ENCODE data around the gene ANKRD33B. TPM values are rescaled to one million over a fixed set of nuclear protein-coding genes. Genes with fewer than 3 reads are reported as not detected.

ANKRD33B gene
- total and polyA plus RNA-seq, 2 of the 13 experiments (the other 11 are each of a cell fraction or from before 2014, with no cell fraction given): 0.02 TPM; not detected in 1

- Histone ChIP-seq H3K9me3 (ENCODE audit: low read length) (no peaks in the 10 kb centered on the region), H3K79me2 (ENCODE audit: insufficient read depth, low read length) (peaks cover 4% of the 10 kb centered on the region), H3K36me3 (replicated peaks in 1 of 2; ENCODE audit: control insufficient read depth in 1 of 2, insufficient read depth in 2 of 2, low read length in 2 of 2) (peaks cover 19 to 57% of the 10 kb centered on the region in 2 experiments; a peak in 4 of 5 replicates), H3K27ac (ENCODE audit: extremely low read length, insufficient read depth, low read length) (no peak overlapping the region), H3K9ac (ENCODE audit: insufficient read depth, low read depth, low read length) (no peak overlapping the region), H3K4me3 (replicated peaks in 1 of 3; ENCODE audit: insufficient read depth in 1 of 3, low read depth in 2 of 3, low read length in 3 of 3) (no peak overlapping the region), H3K4me2 (ENCODE audit: low read depth, low read length) (no peak overlapping the region), H2AFZ (ENCODE audit: low read length) (no peak overlapping the region), H4K20me1 (ENCODE audit: insufficient read depth, low read length) (peaks cover 24% of the 10 kb centered on the region), H3K27me3 (ENCODE audit: control insufficient read depth in 1 of 2, insufficient read depth in 2 of 2, low read length in 2 of 2) (no peaks in the 10 kb centered on the region), H3K4me1 (ENCODE audit: insufficient read depth, low read length) (no peaks in the 10 kb centered on the region)
- DNase-seq (ENCODE audit: low spot score) (no peak), FAIRE-seq (no peak), ATAC-seq (no peak)
- BruUV-seq (replicated peaks): no TSS peak
- CTCF ChIA-PET (ENCODE audit: low intra/inter-chr PET ratio, low total read pairs): no interaction called here
- intact Hi-C loops (cut with micrococcal nuclease; ENCODE audit: unreplicated experiment): no loop called here
- POLR2A ChIA-PET: no interaction called here
- WGBS (ENCODE audit: low lambda C conversion rate): 95% methylated on average over 4 of the region's 4 CpGs
- in situ Hi-C loops (cut with HindIII; ENCODE audit: extremely low pct_ligation_motif_present, low pct_unique_long_range_greater_than_20kb): no loop called here
- TF ChIP-seq MXD1 (CRISPR knock-in tag; IDR thresholded peaks at IDR 0.05) (no peak), RBM22 (optimal IDR thresholded peaks at IDR 0.05; ENCODE audit: low read length) (no peak), ZNF891 (CRISPR knock-in tag; IDR thresholded peaks at IDR 0.05) (no peak), PRDM15 (CRISPR knock-in tag; IDR thresholded peaks at IDR 0.05) (no peak), NFAT5 (CRISPR knock-in tag; IDR thresholded peaks at IDR 0.05) (no peak), ZNF543 (CRISPR knock-in tag; IDR thresholded peaks at IDR 0.05) (no peak), ZBTB44 (CRISPR knock-in tag; IDR thresholded peaks at IDR 0.05) (no peak), HOXA5 (CRISPR knock-in tag; IDR thresholded peaks at IDR 0.05) (no peak), ZNF777 (CRISPR knock-in tag; IDR thresholded peaks at IDR 0.05) (no peak), NR2F2 (IDR thresholded peaks at IDR 0.05; ENCODE audit: borderline replicate concordance, low read depth) (no peak), ZNF20 (CRISPR knock-in tag; IDR thresholded peaks at IDR 0.05) (no peak), SAFB2 (CRISPR knock-in tag; IDR thresholded peaks at IDR 0.05; ENCODE audit: borderline replicate concordance, low read depth) (no peak), ZNF431 (CRISPR knock-in tag; IDR thresholded peaks at IDR 0.05; ENCODE audit: borderline replicate concordance, low read depth) (no peak)
Observed at GRCh38 chr5:10706326-10706725, 142.5 kb downstream of the ANKRD33B start.
